ENCODE measurements around the gene CAMK1D.

CAMK1D gene

DNA sequence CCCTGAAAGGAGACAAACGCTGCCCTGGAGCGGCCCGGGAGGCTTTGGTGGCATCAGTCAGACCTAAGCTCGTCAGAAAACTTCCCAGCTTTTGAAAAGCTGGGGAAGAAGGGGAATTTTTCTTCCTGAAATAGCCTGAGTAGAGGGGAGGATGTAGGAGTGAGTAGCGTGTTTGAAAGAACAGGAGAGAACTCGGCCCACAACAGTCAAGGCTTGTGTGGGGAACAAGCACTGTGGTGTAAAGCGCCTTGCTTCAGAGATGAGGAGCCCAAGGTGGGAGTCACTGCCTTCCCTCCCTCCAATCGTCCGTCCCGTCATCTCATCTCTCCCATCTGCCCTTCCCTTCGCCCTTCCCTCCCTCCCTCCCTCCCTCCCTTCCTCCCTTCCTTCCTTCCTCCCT, 273.3 kb downstream of the CAMK1D start:
- TF ChIP-seq GATA2 (IDR thresholded peaks at IDR 0.05; ENCODE audit: low read depth, low read length) (no peak), GATA3 (IDR thresholded peaks at IDR 0.05; ENCODE audit: low read depth, low read length) (no peak)

DNA sequence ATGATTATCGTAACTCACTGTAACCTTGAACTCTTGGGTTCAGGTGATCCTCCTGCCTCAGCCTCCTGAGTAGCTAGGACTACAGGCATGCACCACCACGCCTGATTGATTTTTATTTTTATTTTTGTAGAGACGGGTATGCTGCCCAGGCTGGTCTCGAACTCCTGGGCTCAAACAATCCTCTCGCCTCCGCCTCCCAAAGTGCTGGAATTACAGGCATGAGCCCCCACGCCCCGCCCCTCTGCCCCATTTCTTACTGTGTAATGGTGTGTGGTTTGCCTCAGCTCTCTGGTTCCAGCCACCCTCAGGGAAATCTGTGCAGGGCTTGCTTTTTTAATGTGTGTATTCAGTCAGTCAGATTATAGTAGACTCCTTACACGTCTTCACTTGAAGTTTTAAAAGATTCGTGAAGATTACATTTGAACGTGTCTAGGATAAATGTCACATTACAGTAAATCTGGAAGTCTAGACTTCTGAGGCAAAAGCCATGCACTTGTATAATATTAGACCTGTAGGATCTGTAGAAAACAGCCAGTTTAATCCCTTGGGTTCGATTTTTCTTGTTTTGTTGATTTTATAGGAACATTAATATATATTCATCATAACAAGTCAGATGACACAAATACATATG, 276.2 kb downstream of the CAMK1D start:
- TF ChIP-seq GATA3 (IDR thresholded peaks at IDR 0.05; ENCODE audit: low read depth, low read length) (no peak), GATA2 (IDR thresholded peaks at IDR 0.05; ENCODE audit: low read depth, low read length) (no peak)

DNA sequence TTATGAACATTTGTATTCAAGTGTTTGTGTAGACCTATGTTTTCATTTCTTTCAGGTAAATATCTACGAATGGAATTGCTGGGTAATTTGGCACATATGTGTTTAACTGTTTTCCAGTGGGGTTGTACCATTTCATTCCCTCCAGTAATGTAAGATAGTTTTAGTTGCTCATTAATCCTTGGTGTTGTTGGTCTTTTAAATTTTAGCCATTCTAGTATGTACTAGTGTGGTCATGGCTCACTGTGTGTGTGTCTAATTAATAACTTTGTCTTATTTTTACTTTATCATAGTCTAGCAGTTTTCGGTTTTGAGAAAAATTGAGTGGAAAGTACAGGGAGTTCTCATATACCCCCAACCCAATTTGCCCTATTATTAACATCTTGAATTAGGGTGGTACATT, 278.8 kb downstream of the CAMK1D start:
- TF ChIP-seq GATA3 (IDR thresholded peaks at IDR 0.05; ENCODE audit: low read depth, low read length) (no peak), GATA2 (IDR thresholded peaks at IDR 0.05; ENCODE audit: low read depth, low read length) (no peak)

DNA sequence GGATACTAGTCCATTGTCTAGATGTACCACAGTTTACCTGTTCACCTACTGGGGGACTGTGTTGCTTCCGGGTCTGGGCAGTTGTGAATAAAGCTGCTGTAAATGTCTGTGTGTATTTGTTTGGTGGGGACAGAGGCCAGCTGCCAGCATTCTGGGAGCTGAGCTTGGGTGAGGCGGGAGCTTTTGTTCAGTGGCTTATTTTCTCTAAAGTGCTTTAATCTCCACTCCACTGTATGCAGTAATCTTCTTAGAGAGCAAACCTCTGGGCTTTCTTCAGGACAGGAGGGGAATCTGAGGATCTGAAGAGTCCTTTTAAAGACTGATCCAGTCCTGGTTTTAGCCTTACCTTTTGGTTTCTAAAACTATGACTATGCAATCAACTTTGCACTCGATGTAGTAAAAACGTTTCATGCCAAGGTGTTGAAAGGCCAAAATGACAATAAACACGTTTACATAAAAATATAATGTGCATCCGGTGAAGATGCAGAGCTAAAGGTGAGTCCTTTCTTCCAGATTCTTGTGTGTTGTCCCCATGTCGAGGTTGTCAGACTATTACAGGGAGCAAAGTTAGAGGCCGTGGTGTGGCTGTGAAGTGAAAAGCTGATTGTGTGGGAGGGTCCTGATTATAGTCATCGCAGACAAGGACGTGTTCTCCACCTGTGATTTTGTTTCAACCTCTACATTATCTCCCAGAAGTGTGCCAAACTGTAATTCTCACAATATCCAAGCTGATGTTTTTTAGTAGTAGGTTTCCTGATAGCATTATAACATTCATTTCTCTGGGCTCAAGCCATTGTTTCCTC, 279.8 kb downstream of the CAMK1D start:
- TF ChIP-seq GATA3 (IDR thresholded peaks at IDR 0.05; ENCODE audit: low read depth, low read length) (no peak), GATA2 (IDR thresholded peaks at IDR 0.05; ENCODE audit: low read depth, low read length) (no peak)

DNA sequence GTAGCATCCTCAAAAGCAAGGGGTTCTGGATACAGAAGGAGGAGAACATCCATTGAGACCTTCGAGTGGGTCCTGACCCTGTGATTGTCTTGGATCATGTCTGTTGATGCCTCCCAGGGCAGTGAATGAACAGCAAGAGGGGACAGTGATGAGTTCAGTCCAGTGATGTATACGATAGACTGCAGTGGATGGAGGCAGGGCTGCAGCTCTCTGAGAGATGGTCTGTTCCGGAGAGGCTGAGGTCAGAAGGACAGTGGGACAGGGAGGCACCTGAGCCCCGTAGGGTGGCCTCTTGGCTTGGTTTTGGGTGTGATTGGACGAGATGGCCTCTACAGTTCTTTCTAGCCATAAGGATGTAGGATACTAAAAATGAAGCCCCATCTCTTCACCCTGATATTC, 280.4 kb downstream of the CAMK1D start:
- TF ChIP-seq GATA3 (IDR thresholded peaks at IDR 0.05; ENCODE audit: low read depth, low read length) = no peak
- no peak for TF ChIP-seq GATA2 (IDR thresholded peaks at IDR 0.05; ENCODE audit: low read depth, low read length)

DNA sequence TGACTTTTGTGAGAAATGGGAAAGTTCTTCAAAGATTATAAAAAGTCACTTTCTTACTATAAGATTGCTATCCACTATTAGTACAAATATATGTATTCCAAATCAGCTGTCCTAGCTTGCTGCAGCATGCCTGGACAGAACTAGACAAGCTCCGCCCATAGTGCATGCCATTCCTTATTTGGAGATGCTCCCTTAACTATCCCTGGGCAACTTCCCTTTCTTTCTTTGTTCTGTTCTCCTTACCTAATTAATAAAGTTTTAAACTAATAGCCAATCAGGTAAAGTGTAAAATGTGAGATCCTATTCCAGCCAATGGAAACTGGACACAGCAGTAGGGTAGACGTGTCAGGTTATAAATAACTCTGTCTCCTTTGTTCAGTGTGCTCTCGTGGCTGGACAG, 281.9 kb downstream of the CAMK1D start:
- no peak for TF ChIP-seq GATA2 (IDR thresholded peaks at IDR 0.05; ENCODE audit: low read depth, low read length)
- no peak for TF ChIP-seq GATA3 (IDR thresholded peaks at IDR 0.05; ENCODE audit: low read depth, low read length)

DNA sequence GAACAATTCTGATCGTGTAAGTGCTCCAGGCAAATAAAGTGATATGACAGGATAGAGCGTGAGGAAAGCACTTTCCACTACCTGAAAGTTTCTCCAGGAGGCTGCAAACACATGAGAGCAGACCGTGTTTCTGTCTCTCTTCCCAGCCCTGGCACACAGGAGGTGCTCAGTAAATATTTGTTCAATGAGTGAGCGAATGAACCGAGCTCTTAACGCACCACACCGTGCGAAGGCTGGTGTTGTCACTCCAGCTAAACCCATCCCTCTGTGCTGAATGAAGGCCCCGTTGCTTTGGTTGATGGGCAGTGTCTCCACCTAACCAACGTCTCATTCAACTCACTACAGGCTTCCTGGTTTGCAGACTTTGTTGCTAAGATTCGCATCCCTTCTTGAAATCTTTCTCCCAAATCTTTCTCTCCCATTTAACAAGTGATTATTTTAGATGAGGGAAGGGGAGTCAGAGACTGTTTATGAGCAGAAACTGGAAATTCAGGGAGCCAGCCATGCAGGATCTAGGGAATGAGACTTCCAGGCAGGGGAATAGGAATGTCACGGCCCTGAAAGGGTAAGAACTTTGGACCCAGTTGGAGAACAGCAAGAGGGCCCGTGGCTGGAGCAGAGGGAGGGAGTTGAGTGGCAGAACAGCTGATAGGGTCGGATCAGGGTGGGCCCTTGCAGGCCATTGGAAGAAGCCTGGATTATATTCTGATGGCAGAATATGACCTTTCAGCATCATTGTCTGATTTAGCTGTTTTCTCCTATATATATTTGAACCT, 282.6 kb downstream of the CAMK1D start:
- TF ChIP-seq GATA2 (IDR thresholded peaks at IDR 0.05; ENCODE audit: low read depth, low read length) = no peak
- no peak for TF ChIP-seq GATA3 (IDR thresholded peaks at IDR 0.05; ENCODE audit: low read depth, low read length)

DNA sequence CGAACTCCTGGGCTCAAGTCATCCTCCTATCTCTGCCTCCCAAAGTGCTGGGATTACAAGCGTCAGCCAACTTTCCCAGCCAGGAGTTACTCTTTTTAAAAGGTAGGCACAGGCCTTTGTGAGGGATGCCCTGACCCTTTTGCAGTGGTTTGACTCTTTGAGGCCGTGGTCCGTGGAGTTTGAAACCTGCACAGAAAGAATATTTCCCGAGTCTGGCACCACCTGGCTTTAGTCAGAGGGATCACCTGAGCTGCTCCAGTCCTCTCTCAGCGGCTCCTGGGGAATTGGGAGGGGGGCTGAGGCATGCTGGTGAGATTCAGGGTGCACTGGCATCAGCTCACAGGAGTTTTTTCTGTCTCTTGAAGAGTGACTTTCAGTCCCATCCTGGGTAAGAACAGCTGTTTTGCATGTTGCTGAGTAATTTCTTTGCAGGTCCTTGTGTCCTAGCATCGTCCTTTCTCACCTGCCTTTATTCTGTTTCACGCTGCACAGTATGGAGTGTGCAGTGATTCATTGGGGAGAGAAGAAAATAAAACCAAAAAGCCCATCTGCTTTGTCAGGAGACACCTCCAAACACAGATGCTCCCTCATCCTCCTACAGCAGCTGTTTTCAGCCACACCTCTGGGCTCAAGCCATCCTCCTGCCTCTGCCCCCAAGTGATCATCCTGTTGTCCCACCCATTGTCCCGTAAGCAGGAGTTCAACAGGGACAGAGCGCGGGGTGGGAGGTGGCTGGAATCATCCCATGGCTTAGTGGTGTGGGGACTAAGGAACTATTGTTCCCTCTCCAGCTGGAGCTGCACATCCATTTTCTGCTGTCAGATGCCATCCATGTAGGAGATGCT, 284.7 kb downstream of the CAMK1D start:
- TF ChIP-seq GATA2 (IDR thresholded peaks at IDR 0.05; ENCODE audit: low read depth, low read length) (no peak), GATA3 (IDR thresholded peaks at IDR 0.05; ENCODE audit: low read depth, low read length) (no peak)

DNA sequence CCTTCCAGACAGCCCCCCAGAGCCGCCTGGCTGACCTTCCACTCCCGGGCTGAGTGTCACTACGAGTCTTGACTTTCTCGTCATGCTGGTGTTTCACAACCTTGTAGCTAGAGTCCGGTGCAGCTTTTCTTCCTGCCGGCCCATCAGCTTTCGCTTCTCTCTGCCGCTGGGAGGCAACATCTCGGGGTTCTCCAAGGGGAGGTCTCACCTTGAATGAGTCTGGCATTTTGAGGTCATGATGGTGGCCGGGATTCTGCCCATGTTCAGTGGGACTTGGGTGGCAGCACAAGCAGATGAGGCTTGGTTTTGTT, 285.2 kb downstream of the CAMK1D start:
- TF ChIP-seq GATA3 (IDR thresholded peaks at IDR 0.05; ENCODE audit: low read depth, low read length) (no peak), GATA2 (IDR thresholded peaks at IDR 0.05; ENCODE audit: low read depth, low read length) (no peak)

DNA sequence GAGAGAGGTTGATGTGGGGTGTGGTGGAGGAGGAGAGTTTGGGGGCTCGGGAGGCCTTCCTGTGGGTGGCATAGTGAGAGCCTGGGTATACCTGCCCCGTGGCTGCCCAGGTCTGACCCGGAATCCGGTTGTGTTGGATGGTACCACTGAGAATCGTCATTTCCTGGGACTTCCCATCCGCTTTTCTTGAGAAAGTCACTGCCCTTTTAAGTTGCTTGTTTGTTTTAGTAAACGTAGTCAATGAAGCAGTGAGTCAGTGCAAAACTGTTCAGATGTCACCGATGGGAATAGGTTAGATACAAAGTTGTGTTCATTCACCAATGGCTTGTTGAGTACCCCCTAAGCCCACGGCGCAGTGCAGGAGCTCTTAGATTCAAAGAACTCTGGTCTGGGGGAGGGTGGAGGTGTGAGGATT, 285.8 kb downstream of the CAMK1D start:
- TF ChIP-seq GATA3 (IDR thresholded peaks at IDR 0.05; ENCODE audit: low read depth, low read length) (no peak), GATA2 (IDR thresholded peaks at IDR 0.05; ENCODE audit: low read depth, low read length) (no peak)

DNA sequence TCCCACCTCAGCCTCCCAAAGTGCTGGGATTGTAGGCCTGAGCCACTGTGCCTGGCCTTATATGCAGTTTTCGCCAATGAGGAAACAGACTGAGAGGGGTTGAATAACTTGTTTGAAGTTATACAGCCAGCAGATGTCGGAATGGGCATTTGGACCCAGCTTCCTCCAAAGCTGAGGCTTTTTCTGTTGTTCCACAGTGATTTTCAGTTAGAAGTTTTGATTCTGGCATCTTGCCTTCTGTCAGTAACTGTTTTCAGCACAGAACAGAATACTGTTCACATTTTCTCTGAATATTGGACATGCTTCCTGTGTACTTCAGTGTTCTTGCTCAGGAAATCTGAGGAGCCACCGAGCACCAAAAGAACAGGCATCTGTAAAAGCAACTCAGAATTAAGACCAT, 287.2 kb downstream of the CAMK1D start:
- TF ChIP-seq GATA2 (IDR thresholded peaks at IDR 0.05; ENCODE audit: low read depth, low read length) = no peak
- no peak for TF ChIP-seq GATA3 (IDR thresholded peaks at IDR 0.05; ENCODE audit: low read depth, low read length)

DNA sequence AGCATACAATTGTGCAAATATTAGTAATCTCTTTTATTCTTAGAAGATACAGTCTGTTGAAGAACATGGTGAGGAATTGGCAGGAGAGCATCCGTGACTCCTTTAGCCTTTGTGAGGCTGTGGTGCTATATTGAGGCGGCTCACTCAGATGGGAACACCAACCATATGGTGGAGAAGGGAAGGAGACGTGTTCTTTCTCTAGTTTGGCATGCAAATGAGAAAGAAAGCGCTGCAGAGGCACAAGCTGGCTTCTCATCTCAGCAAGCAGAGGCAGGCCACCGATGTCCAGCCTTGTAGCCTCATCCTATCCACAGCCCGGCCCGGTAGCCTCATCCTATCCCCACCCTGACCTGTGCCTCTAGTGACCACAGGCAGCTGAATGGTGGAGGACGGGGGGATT, 288.3 kb downstream of the CAMK1D start:
- no peak for TF ChIP-seq GATA3 (IDR thresholded peaks at IDR 0.05; ENCODE audit: low read depth, low read length)
- TF ChIP-seq GATA2 (IDR thresholded peaks at IDR 0.05; ENCODE audit: low read depth, low read length) = no peak

DNA sequence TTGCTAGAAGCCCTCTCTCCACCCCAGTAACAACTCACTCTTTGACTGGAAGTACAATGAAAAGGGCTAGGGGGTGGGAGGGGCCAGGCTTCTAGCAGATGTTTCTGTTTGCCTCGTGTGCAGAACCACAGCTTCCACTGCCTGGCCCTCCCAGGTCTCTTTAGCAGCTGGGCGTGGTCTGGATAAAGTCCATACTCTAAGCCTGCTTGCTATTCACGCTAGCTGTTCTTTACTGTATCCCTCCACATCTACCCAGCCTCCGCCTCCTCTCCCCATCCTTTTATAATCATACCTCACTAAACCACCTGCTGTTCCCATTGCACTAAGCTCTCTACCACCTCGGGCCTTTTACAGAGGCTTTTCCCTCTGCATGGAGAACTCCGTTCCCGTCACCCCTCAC, 288.8 kb downstream of the CAMK1D start:
- no peak for TF ChIP-seq GATA2 (IDR thresholded peaks at IDR 0.05; ENCODE audit: low read depth, low read length)
- no peak for TF ChIP-seq GATA3 (IDR thresholded peaks at IDR 0.05; ENCODE audit: low read depth, low read length)

DNA sequence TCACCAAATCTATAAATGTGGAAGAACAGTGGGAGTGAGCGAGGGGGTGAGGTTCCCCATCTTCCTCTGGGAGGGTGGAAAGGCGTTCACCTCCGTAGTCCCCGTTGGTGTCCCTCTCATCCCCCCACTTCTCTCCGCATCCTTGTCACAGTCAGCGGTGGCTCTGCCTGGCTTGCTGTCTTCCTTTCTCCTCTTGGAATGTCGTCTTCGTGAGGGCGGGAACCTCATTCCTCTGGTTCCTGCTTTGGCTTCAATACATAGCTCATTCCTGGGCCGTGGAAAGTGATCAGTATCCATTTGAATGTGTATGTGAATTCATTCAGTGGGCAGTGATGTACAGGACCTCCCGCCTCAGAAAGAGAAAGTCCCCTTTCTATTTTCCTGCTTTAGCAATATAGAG, 289.4 kb downstream of the CAMK1D start:
- TF ChIP-seq GATA3 (IDR thresholded peaks at IDR 0.05; ENCODE audit: low read depth, low read length) (no peak), GATA2 (IDR thresholded peaks at IDR 0.05; ENCODE audit: low read depth, low read length) (no peak)
